GM12891 (cell line): Measurements from ENCODE around the gene KBTBD4.

Source experiments
- PAX5 ChIP-seq: IDR thresholded peaks from 2 replicates; pipeline ENCODE4 v1.6.1; 2011; ENCODE audit warnings: low read length, moderate library complexity, mild to moderate bottlenecking; ENCODE audit not compliant: insufficient read depth, severe bottlenecking
- POLR2A ChIP-seq: IDR thresholded peaks from 2 replicates; pipeline ENCODE4 v1.6.1; 2011; ENCODE audit warnings: low read depth, low read length, control low read depth
- POLR2AphosphoS5 ChIP-seq: IDR thresholded peaks from 2 replicates; pipeline ENCODE4 v1.6.1; 2011; ENCODE audit warnings: low read depth, low read length, control low read depth
- POU2F2 ChIP-seq: IDR thresholded peaks from 2 replicates; pipeline ENCODE4 v1.6.1; 2011; ENCODE audit warnings: low read depth, mild to moderate bottlenecking, control low read depth, low read length, moderate library complexity
- TAF1 ChIP-seq: IDR thresholded peaks from 2 replicates; pipeline ENCODE4 v1.6.1; 2011; ENCODE audit warnings: low read depth, low read length, control low read depth

- TF ChIP-seq POLR2AphosphoS5 (no peak), POLR2A (no peak), PAX5 (no peak), POU2F2 (no peak), TAF1 (no peak)
Measured at GRCh38 chr11:47527186-47527585, 51.6 kb downstream of the KBTBD4 start.
